Gastroesophageal sphincter (tissue), 3 donors: ENCODE measurements around the gene FHAD1.

Source experiments
- CTCF ChIP-seq, 4 experiments: fragments of 200-600 bp in 2 of 4; fragments of 450-650 bp in 2 of 4; sonication (generic) in 1 of 4; IDR thresholded peaks; one replicate each; pipeline ENCODE4 v1.5.1; 2017 to 2019; ENCODE audit warnings: antibody characterized with exemption in 4 of 4, mild to moderate bottlenecking in 2 of 4, moderate library complexity in 2 of 4
- EP300 ChIP-seq: sonication (generic); formaldehyde crosslinking; IDR thresholded peaks from one replicate; pipeline ENCODE4 v1.6.1; 2017; ENCODE audit warnings: antibody characterized with exemption, mild to moderate bottlenecking
- POLR2A ChIP-seq, 2 donors: fragments of 450-650 bp; IDR thresholded peaks; one replicate each; pipeline ENCODE4 v1.6.1; 2017; ENCODE audit warnings: antibody characterized with exemption in 2 of 2, mild to moderate bottlenecking in 2 of 2, moderate library complexity in 1 of 2
- POLR2AphosphoS5 ChIP-seq: sonication (generic); formaldehyde crosslinking; IDR thresholded peaks from one replicate; pipeline ENCODE4 v1.6.1; 2017; ENCODE audit warnings: antibody characterized with exemption

GRCh38 chr1:15331180-15331579 lies 84.2 kb downstream of the FHAD1 start:
- TF ChIP-seq CTCF (IDR thresholded peaks at IDR 0.05) = no peak
- TF ChIP-seq POLR2AphosphoS5 = no peak
- TF ChIP-seq POLR2A (IDR thresholded peaks at IDR 0.05) = no peak
- TF ChIP-seq EP300 = no peak
